Heart left ventricle (tissue), 16 donors: ENCODE data around the gene STK17A. TPM values are rescaled to one million over a fixed set of nuclear protein-coding genes. Genes with fewer than 3 reads are reported as not detected.
A peak's percentile ranks its signal among the peaks of the same experiment; 100 is the strongest.

Source experiments
- ATAC-seq, 4 donors: fragments of 200-7000 bp; cut with Tn5 transposase; one replicate each; pipeline ENCODE4 v1.9.1; 2020 to 2022; ENCODE audit warnings: moderate library complexity in 4 of 4, mild to moderate bottlenecking in 3 of 4, moderate number of reproducible peaks in 1 of 4
- DNase-seq, 5 donors: peaks; one replicate each; pipeline ENCODE4 v3.0.0-alpha.2; 2020
- H3K27ac ChIP-seq, 12 donors: fragments of 200-600 bp; sonication (generic) in 4 of 12; one replicate each; pipeline versions ENCODE4 v1.5.0 to v1.8.0; 2016 to 2022; ENCODE audit warnings: mild to moderate bottlenecking in 2 of 12
- H3K27me3 ChIP-seq, 9 donors: fragments of 200-600 bp; sonication (generic) in 2 of 9; one replicate each; pipeline versions ENCODE4 v1.5.1 to v1.8.0; 2016 to 2022; ENCODE audit warnings: mild to moderate bottlenecking in 3 of 9
- H3K36me3 ChIP-seq, 9 donors: fragments of 200-600 bp; sonication (generic) in 2 of 9; one replicate each; pipeline versions ENCODE4 v1.5.0 to v1.8.0; 2018 to 2022; ENCODE audit warnings: mild to moderate bottlenecking in 2 of 9
- H3K4me1 ChIP-seq, 12 donors: fragments of 200-600 bp; sonication (generic) in 4 of 12; one replicate each; pipeline versions ENCODE4 v1.5.0 to v1.8.0; 2016 to 2022; ENCODE audit warnings: mild to moderate bottlenecking in 3 of 12
- H3K4me3 ChIP-seq, 12 donors: fragments of 200-600 bp; sonication (generic) in 4 of 12; one replicate each; pipeline versions ENCODE4 v1.5.0 to v1.8.0; 2017 to 2022; ENCODE audit warnings: mild to moderate bottlenecking in 9 of 12, moderate library complexity in 4 of 12
- H3K9me3 ChIP-seq, 12 donors: fragments of 200-600 bp; sonication (generic) in 4 of 12; one replicate each; pipeline versions ENCODE4 v1.5.0 to v1.8.0; 2016 to 2022; ENCODE audit warnings: mild to moderate bottlenecking in 1 of 12
- POLR2A ChIP-seq, 2 donors: fragments of 450-650 bp; IDR thresholded peaks; one replicate each; pipeline ENCODE4 v1.6.1; 2017; ENCODE audit warnings: antibody characterized with exemption in 2 of 2, mild to moderate bottlenecking in 2 of 2, moderate library complexity in 2 of 2
- WGBS, 4 donors: extraction: QIAGEN DNeasy Blood & Tissue Kit in 2 of 4; methylation state at CpG; one replicate each; pipeline versions ENCODE4 v1.1.5 to v1.1.7; 2013 to 2018; 5-methylcytosine and 5-hydroxymethylcytosine counted together
- intact Hi-C, 10 donors: fragments of 100-400 bp; cut with DNase I; formaldehyde crosslinking; loops; one replicate each; pipeline versions ENCODE4 v1.11.1 to v1.14.2; 2022
- polyA plus RNA-seq, 2 donors: library from polyadenylated mRNA; stranded (reverse); fragments of 200-250 nt; gene quantifications; one replicate each; pipeline ENCODE4 v1.2.3, GENCODE V29; 2013
- total RNA-seq, 9 donors: library from RNA; depleted of rRNA in 2 of 9; stranded (reverse); fragments of >200 nt in 2 of 9; fragmentation: NEBNext Ultra II Directional in 3 of 9; extraction: Animal tissue kit (Norgen Biotek cat#: 25700) in 3 of 9; gene quantifications; one replicate each; pipeline versions ENCODE4 v1.1.0 to v1.2.4, GENCODE V29; 2016 to 2023
- TF ChIP-seq, protein P1 (sequence below), 12 donors: fragments of 200-600 bp; sonication (generic) in 4 of 12; IDR thresholded peaks; one replicate each; pipeline versions ENCODE4 v1.5.0 to v1.8.0; 2018 to 2022; ENCODE audit warnings: antibody characterized with exemption in 12 of 12, mild to moderate bottlenecking in 5 of 12
- donor health status: ischemic (EF 13 %, LVEDD 7.1; RV severe dilation, severe dysfunction).
- donor health status: healthy with polysubstance abuse.
- donor health status: DM: no; HTN: yes; CAD: no.
- donor health status: DM: no; HTN: no; CAD: no.
- donor health status: ischemic (EF 25% LVEDD 6.9; RV normal size, moderate dysfunction).
- donor health status: ischemic (EF 25% LVEDD 5.7; RV mildly dilated, moderate dysfunction).
- donor health status: healthy.
- donor health status: DM: yes; HTN: yes; CAD: no.
- donor health status: ischemic (EF 35%, LVEDD 5.7; RV mildly dilated, moderate dysfunction).
- donor health status: nonischemic (EF 11% LVEDD 7.7; RV severe dilation, severe dysfunction).
- donor health status: DM: yes; HTN: yes; CAD: no.
- donor health status: PGD.
- donor health status: ischemic (EF 29% LVEDD 5.4; RV normal size, mild dysfunction).
- donor health status: nonischemic (EF 23%, LVEDD 6.1; RV moderate dilation, normal function).

STK17A gene
- total and polyA plus RNA-seq, 11 donors: 11.9 to 43.9 (median 25.1) TPM

DNA sequence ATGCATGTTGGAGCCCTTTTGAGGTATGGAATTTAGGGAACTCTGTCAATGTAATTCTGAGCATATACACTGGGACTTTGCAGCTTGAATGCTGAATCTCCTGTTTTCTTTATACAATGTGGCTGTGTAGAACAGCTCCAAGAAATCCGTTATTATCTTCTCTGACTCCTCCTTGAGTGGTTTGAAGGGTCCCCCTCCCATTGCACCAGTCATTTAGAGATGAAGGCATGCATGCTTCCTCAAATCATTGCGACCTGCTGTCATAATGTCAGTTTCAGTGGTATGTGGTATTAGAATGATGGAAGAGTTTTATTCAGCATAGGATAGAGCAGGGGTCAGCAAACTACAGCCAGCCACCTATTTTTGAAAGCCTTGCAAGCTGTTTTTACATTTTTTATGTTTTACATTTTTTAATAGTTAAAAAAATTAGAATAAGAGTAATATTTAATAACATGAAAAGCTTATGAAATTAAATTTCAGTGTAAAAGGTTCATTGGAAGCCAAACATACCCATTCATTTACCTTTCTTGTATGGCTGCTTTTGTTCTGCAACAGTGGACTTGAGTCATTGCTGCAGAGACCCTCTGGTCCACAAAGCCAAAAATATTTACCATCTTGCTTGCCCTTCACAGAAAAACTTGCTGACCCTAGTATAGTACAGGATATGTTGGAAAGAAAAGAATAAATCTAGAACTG, 8.1 kb downstream of the STK17A start:
- intact Hi-C loops: no loop called here
- H3K4me3 ChIP-seq: no peak overlapping the region
- peaks cover 0 to 68% (median 0%) of the 10 kb centered on the region in 12 donors for H3K4me1 ChIP-seq
- TF ChIP-seq, protein P1, sequence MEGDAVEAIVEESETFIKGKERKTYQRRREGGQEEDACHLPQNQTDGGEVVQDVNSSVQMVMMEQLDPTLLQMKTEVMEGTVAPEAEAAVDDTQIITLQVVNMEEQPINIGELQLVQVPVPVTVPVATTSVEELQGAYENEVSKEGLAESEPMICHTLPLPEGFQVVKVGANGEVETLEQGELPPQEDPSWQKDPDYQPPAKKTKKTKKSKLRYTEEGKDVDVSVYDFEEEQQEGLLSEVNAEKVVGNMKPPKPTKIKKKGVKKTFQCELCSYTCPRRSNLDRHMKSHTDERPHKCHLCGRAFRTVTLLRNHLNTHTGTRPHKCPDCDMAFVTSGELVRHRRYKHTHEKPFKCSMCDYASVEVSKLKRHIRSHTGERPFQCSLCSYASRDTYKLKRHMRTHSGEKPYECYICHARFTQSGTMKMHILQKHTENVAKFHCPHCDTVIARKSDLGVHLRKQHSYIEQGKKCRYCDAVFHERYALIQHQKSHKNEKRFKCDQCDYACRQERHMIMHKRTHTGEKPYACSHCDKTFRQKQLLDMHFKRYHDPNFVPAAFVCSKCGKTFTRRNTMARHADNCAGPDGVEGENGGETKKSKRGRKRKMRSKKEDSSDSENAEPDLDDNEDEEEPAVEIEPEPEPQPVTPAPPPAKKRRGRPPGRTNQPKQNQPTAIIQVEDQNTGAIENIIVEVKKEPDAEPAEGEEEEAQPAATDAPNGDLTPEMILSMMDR (IDR thresholded peaks at IDR 0.05): no peak
- TF ChIP-seq POLR2A (IDR thresholded peaks at IDR 0.05): no peak
- WGBS, 4 donors: 58 to 71% (median 65%) methylated on average over 2 of the region's 2 CpGs
- DNase-seq: no peak
- H3K9me3 ChIP-seq: no peaks in the 10 kb centered on the region
- no peak for ATAC-seq
- H3K36me3 ChIP-seq: peaks cover 0 to 3% (median under 1%) of the 10 kb centered on the region in 9 donors
- H3K27ac ChIP-seq: no peak overlapping the region
- no peaks in the 10 kb centered on the region for H3K27me3 ChIP-seq

DNA sequence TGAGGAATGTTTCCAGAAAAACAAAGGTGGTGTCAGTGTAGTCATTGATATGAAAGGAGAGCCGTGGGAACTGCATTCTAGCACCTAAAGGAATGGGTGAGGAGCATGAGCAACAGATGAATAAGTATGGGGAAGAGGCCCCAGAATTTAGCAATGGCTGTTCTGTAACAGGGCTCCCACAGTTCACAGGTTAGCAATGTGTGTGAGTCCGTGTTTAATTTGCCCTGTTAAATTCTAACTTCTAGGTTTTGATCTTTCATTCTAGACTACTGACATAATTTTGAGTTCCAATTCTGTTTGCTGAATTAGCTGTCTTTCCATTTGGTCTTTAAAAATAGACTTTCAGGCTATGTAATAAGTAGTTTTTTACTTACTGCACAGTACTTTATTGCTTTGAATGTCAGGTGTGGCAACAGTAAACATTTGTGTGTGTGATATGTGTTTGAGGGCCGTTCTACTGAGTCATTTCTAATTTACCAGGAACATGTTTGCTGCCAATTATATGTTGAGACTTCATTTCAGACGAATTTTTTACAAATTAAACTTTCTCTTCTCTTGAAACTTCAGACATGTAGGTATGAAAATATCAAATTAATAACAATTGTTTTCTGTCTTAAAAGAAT, 8.8 kb downstream of the STK17A start:
- intact Hi-C loops: no loop called here
- Histone ChIP-seq H3K36me3 (peaks cover 0 to 10% (median 7%) of the 10 kb centered on the region in 9 donors), H3K27ac (no peak overlapping the region), H3K4me1 (peaks cover 0 to 68% (median 0%) of the 10 kb centered on the region in 12 donors), H3K4me3 (no peak overlapping the region), H3K27me3 (no peaks in the 10 kb centered on the region), H3K9me3 (no peaks in the 10 kb centered on the region)
- peak in 1 of 4 donors; percentile 27 for ATAC-seq
- 68 to 78% (median 69%) methylated on average over 4 of the region's 4 CpGs for WGBS, 4 donors
- TF ChIP-seq, protein P1 (IDR thresholded peaks at IDR 0.05): no peak
- TF ChIP-seq POLR2A (IDR thresholded peaks at IDR 0.05): no peak
- no peak for DNase-seq

DNA sequence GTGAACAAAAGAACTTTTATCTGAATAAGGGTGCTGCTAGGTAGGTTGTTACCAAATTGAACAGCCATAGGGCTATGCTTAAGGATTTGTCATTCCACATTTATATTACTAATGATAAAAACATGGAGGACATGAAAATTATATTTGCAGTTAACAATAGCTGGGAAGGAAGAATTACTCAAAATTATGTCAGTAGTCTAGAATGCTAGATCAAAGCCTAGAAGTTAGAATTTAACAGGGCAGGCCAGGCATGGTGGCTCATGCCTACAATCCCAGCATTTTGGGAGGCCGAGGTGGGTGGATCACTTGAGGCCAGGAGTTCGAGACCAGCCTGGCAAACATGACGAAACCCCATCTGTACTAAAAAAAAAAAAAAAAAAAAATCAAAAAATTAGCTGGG, 9.4 kb downstream of the STK17A start:
- peaks cover 0 to 16% (median 12%) of the 10 kb centered on the region in 9 donors for H3K36me3 ChIP-seq
- no peak for TF ChIP-seq POLR2A (IDR thresholded peaks at IDR 0.05)
- TF ChIP-seq, protein P1 (IDR thresholded peaks at IDR 0.05): no peak
- no peaks in the 10 kb centered on the region for H3K27me3 ChIP-seq
- H3K4me1 ChIP-seq: peaks cover 0 to 68% (median 0%) of the 10 kb centered on the region in 12 donors
- DNase-seq (no peak), ATAC-seq (no peak)
- no peak overlapping the region for H3K4me3 ChIP-seq
- no peak overlapping the region for H3K27ac ChIP-seq
- no peaks in the 10 kb centered on the region for H3K9me3 ChIP-seq
- intact Hi-C loops: no loop called here
- WGBS, 4 donors: 96 to 98% (median 96%) methylated on average over 3 of the region's 3 CpGs

DNA sequence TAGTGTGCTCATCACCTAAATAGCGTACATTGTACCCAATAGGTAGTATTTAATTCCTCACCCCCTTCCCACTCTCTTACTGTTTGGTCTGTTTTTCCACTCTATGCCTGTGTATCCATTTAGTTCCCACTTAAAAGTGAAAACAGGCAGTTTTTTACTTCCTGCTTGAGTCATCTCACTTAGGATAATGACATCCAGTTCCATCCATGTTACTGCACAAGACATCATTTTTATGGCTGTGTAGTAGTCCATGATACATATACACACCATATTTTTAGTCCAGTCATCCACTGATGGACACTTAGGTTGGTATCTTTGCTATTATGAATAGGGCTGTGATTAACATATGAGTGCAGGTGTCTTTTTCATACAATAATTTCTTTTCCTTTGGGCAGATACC, 10.1 kb downstream of the STK17A start:
- TF ChIP-seq, protein P1 (IDR thresholded peaks at IDR 0.05): no peak
- no peak for TF ChIP-seq POLR2A (IDR thresholded peaks at IDR 0.05)
- Histone ChIP-seq H3K4me3 (no peak overlapping the region), H3K27me3 (no peaks in the 10 kb centered on the region), H3K4me1 (peaks cover 0 to 68% (median 0%) of the 10 kb centered on the region in 12 donors), H3K36me3 (peaks cover 0 to 23% (median 19%) of the 10 kb centered on the region in 9 donors), H3K9me3 (no peaks in the 10 kb centered on the region), H3K27ac (no peak overlapping the region)
- no peak for ATAC-seq
- intact Hi-C loops: no loop called here
- 97 to 100% (median 98%) methylated on average over 1 of the region's 1 CpG for WGBS, 4 donors
- no peak for DNase-seq
